MM.1S (cell line): ENCODE measurements around the gene LRRC8E.

Experiments used
- DNase-seq: peaks from one replicate; pipeline ENCODE4 v3.0.0-alpha.2; 2015
- H2AFZ ChIP-seq: fragments of 300-600 bp; sonication (generic); 2 replicates; pipeline ENCODE4 v1.6.0; 2016; ENCODE audit warnings: antibody characterized with exemption, low read length
- H3F3A ChIP-seq: fragments of 300-600 bp; sonication (generic); 2 replicates; pipeline ENCODE4 v1.6.1; 2016; ENCODE audit warnings: mild to moderate bottlenecking, antibody characterized with exemption, low read length, moderate library complexity, mixed read lengths; ENCODE audit not compliant: insufficient read depth
- H3K27ac ChIP-seq: fragments of 300-600 bp; sonication (generic); 2 replicates; pipeline ENCODE4 v1.5.1; 2016; ENCODE audit warnings: mild to moderate bottlenecking, low read length
- H3K27me3 ChIP-seq: fragments of 300-600 bp; sonication (generic); replicated peaks from 2 replicates; pipeline ENCODE4 v1.6.0; 2016; ENCODE audit warnings: low read length; ENCODE audit not compliant: insufficient read depth
- H3K36me3 ChIP-seq: fragments of 300-600 bp; sonication (generic); replicated peaks from 2 replicates; pipeline ENCODE4 v1.6.1; 2016; ENCODE audit warnings: mild to moderate bottlenecking, low read length, mixed read lengths; ENCODE audit not compliant: insufficient read depth
- H3K4me1 ChIP-seq: fragments of 300-600 bp; sonication (generic); 2 replicates; pipeline ENCODE4 v1.6.1; 2016; ENCODE audit warnings: low read length, mixed read lengths
- H3K4me2 ChIP-seq: fragments of 300-600 bp; sonication (generic); 2 replicates; pipeline ENCODE4 v1.6.0; 2016; ENCODE audit warnings: low read depth, low read length
- H3K4me3 ChIP-seq: fragments of 300-600 bp; sonication (generic); 2 replicates; pipeline ENCODE4 v1.5.1; 2016; ENCODE audit warnings: low read length, mixed read lengths
- H3K79me2 ChIP-seq: fragments of 300-600 bp; sonication (generic); 2 replicates; pipeline ENCODE4 v1.6.1; 2016; ENCODE audit warnings: mixed run types, low read length, mixed read lengths
- H3K9ac ChIP-seq: fragments of 300-600 bp; sonication (generic); 2 replicates; pipeline ENCODE4 v1.6.1; 2016; ENCODE audit warnings: low read length, mixed read lengths
- H3K9me2 ChIP-seq: fragments of 300-600 bp; sonication (generic); replicated peaks from 2 replicates; pipeline ENCODE4 v1.6.1; 2016; ENCODE audit warnings: mild to moderate bottlenecking, low read length, mixed read lengths; ENCODE audit not compliant: insufficient read depth
- H3K9me3 ChIP-seq: fragments of 300-600 bp; sonication (generic); replicated peaks from 2 replicates; pipeline ENCODE4 v1.6.1; 2016; ENCODE audit warnings: mild to moderate bottlenecking, low read length, mixed read lengths; ENCODE audit not compliant: insufficient read depth
- H4K20me1 ChIP-seq: fragments of 300-600 bp; sonication (generic); 2 replicates; pipeline ENCODE4 v1.6.1; 2016; ENCODE audit warnings: mild to moderate bottlenecking, low read length, moderate library complexity, mixed read lengths; ENCODE audit not compliant: insufficient read depth
- CTCF ChIP-seq: fragments of 300-600 bp; sonication (generic); IDR thresholded peaks from 2 replicates; pipeline ENCODE4 v1.5.1; 2016; ENCODE audit warnings: antibody characterized with exemption, low read length, mixed read lengths
- EZH2 ChIP-seq: fragments of 300-600 bp; sonication (generic); optimal IDR thresholded peaks from 2 replicates; pipeline ENCODE3; 2017; ENCODE audit warnings: low read depth, mild to moderate bottlenecking, antibody characterized with exemption, low read length, mixed read lengths
- EZH2phosphoT487 ChIP-seq: fragments of 300-600 bp; sonication (generic); IDR thresholded peaks from 2 replicates; pipeline ENCODE4 v1.6.1; 2018; ENCODE audit warnings: antibody characterized with exemption, low read length

The LRRC8E gene

GRCh38 chr19:7868326-7868670 lies 20.0 kb upstream of the LRRC8E start:
- Histone ChIP-seq H3F3A (peaks cover 12% of the 10 kb centered on the region), H2AFZ (peak overlapping the region; percentile 83), H3K9ac (peak overlapping the region; percentile 40; the same call in 1 of the 2 replicates)

GRCh38 chr19:7868671-7869452 lies 19.4 kb upstream of the LRRC8E start:
- peak overlapping the region; percentile 51; the same call in 1 of the 2 replicates for H3K9ac ChIP-seq

More at GRCh38 chr19:7868326-7868670, 20.0 kb upstream of the LRRC8E start:
- TF ChIP-seq CTCF (no peak), EZH2 (no peak), EZH2phosphoT487 (no peak)
- Histone ChIP-seq H3K4me2 (peak overlapping the region; percentile 96), H3K36me3 (no peaks in the 10 kb centered on the region), H3K4me3 (peak overlapping the region; percentile 59), H3K9me3 (no peaks in the 10 kb centered on the region), H3K27me3 (peaks cover 8% of the 10 kb centered on the region), H3K27ac (no peak overlapping the region), H3K9me2 (no peaks in the 10 kb centered on the region), H3K79me2 (no peaks in the 10 kb centered on the region), H3K4me1 (peaks cover 21% of the 10 kb centered on the region), H4K20me1 (no peaks in the 10 kb centered on the region)
- no peak for DNase-seq

GRCh38 chr19:7869453-7869909 lies 18.8 kb upstream of the LRRC8E start:
- H3F3A ChIP-seq: peaks cover 12% of the 10 kb centered on the region
- H2AFZ ChIP-seq: peak overlapping the region; percentile 81
- peaks cover 5% of the 10 kb centered on the region for H3K27me3 ChIP-seq
- H3K4me1 ChIP-seq: peaks cover 21% of the 10 kb centered on the region
- H3K9me2 ChIP-seq: no peaks in the 10 kb centered on the region
- no peaks in the 10 kb centered on the region for H3K9me3 ChIP-seq
- peak overlapping the region; percentile 96 for H3K4me2 ChIP-seq
- H3K9ac ChIP-seq: peak overlapping the region; percentile 51; the same call in 1 of the 2 replicates
- TF ChIP-seq CTCF: peak; percentile 1; the same call in 1 of the 2 replicates
- no peak for TF ChIP-seq EZH2
- no peak for TF ChIP-seq EZH2phosphoT487
- peak overlapping the region; percentile 50; the same call in 1 of the 2 replicates for H3K27ac ChIP-seq
- H3K36me3 ChIP-seq: no peaks in the 10 kb centered on the region
- H4K20me1 ChIP-seq: no peaks in the 10 kb centered on the region
- peak; percentile 78 for DNase-seq
- H3K79me2 ChIP-seq: no peaks in the 10 kb centered on the region
- H3K4me3 ChIP-seq: peak overlapping the region; percentile 59

More at GRCh38 chr19:7868671-7869452, 19.4 kb upstream of the LRRC8E start:
- Histone ChIP-seq H2AFZ (peak overlapping the region; percentile 83), H3F3A (peaks cover 12% of the 10 kb centered on the region), H3K9me3 (no peaks in the 10 kb centered on the region), H3K4me1 (peaks cover 21% of the 10 kb centered on the region), H3K4me3 (peak overlapping the region; percentile 59), H3K79me2 (no peaks in the 10 kb centered on the region), H3K27ac (peak overlapping the region; percentile 50; the same call in 1 of the 2 replicates), H3K9me2 (no peaks in the 10 kb centered on the region), H3K27me3 (peaks cover 3% of the 10 kb centered on the region), H3K36me3 (no peaks in the 10 kb centered on the region), H4K20me1 (no peaks in the 10 kb centered on the region), H3K4me2 (peak overlapping the region; percentile 96)
- peak; percentile 95 for DNase-seq
- peak; percentile 74 for TF ChIP-seq CTCF
- TF ChIP-seq EZH2: no peak
